Neuronal stem cell (in vitro differentiated cells): ENCODE measurements around the gene SAG.

Experiments
- DNase-seq: peaks from one replicate; pipeline ENCODE4 v3.0.0-alpha.2; 2013; ENCODE audit warnings: low spot score
- H2AFZ ChIP-seq: one replicate; pipeline ENCODE4 v1.6.1; 2013; ENCODE audit warnings: mild to moderate bottlenecking, low read length, inconsistent platforms
- H2AK5ac ChIP-seq: 2 replicates; pipeline ENCODE4 v1.6.1; 2013; ENCODE audit warnings: low read depth, mild to moderate bottlenecking, inconsistent platforms, low read length, moderate library complexity, mixed read lengths
- H2BK120ac ChIP-seq: 2 replicates; pipeline ENCODE4 v1.6.1; 2013; ENCODE audit warnings: low read depth, mild to moderate bottlenecking, inconsistent platforms, low read length, moderate library complexity, mixed read lengths
- H2BK12ac ChIP-seq: one replicate; pipeline ENCODE4 v1.6.1; 2013; ENCODE audit warnings: low read length, inconsistent platforms
- H2BK15ac ChIP-seq: 2 replicates; pipeline ENCODE4 v1.6.1; 2013; ENCODE audit warnings: mild to moderate bottlenecking, low read length, inconsistent platforms, mixed read lengths
- H2BK5ac ChIP-seq: one replicate; pipeline ENCODE4 v1.6.1; 2013; ENCODE audit warnings: inconsistent platforms, mild to moderate bottlenecking, low read length, moderate library complexity
- H3K14ac ChIP-seq: one replicate; pipeline ENCODE4 v1.6.1; 2013; ENCODE audit warnings: low read length, inconsistent platforms
- H3K18ac ChIP-seq: 2 replicates; pipeline ENCODE4 v1.6.1; 2013; ENCODE audit warnings: low read length, inconsistent platforms
- H3K23ac ChIP-seq: 2 replicates; pipeline ENCODE4 v1.6.1; 2013; ENCODE audit warnings: low read depth, mild to moderate bottlenecking, mixed read lengths, low read length, inconsistent platforms; ENCODE audit not compliant: poor library complexity
- H3K27ac ChIP-seq: replicated peaks from 3 replicates; pipeline ENCODE4 v1.5.1; 2013; ENCODE audit warnings: low read length, inconsistent platforms
- H3K27me3 ChIP-seq, 3 experiments: 2 replicates each; pipeline ENCODE4 v1.6.1; 2013; ENCODE audit warnings: low read length in 3 of 3, mild to moderate bottlenecking in 2 of 3, inconsistent platforms in 1 of 3, low read depth in 1 of 3, mixed read lengths in 1 of 3, moderate library complexity in 1 of 3; ENCODE audit not compliant: control insufficient read depth in 3 of 3, insufficient read depth in 3 of 3
- H3K36me3 ChIP-seq, 2 donors: replicated peaks in 1 of 2; 2 replicates each; pipeline ENCODE4 v1.6.1; 2013; ENCODE audit warnings: low read length in 2 of 2; ENCODE audit not compliant: control insufficient read depth in 2 of 2, insufficient read depth in 2 of 2
- H3K4ac ChIP-seq: 2 replicates; pipeline ENCODE4 v1.6.1; 2013; ENCODE audit warnings: inconsistent platforms, mild to moderate bottlenecking, low read length, moderate library complexity
- H3K4me1 ChIP-seq, 2 donors: 1 replicate in 1 of 2; 2 replicates in 1 of 2; pipeline ENCODE4 v1.6.1; 2013; ENCODE audit warnings: low read length in 2 of 2, low read depth in 1 of 2; ENCODE audit not compliant: control insufficient read depth in 2 of 2, insufficient read depth in 1 of 2
- H3K4me2 ChIP-seq: one replicate; pipeline ENCODE4 v1.6.1; 2013; ENCODE audit warnings: mild to moderate bottlenecking, low read length, inconsistent platforms; ENCODE audit not compliant: insufficient read depth, poor library complexity, severe bottlenecking
- H3K4me3 ChIP-seq, 2 donors: 2 replicates each; pipeline ENCODE4 v1.5.1; 2013; ENCODE audit warnings: low read length in 2 of 2, mild to moderate bottlenecking in 2 of 2, inconsistent platforms in 1 of 2, moderate library complexity in 1 of 2
- H3K79me1 ChIP-seq: one replicate; pipeline ENCODE4 v1.6.1; 2013; ENCODE audit warnings: low read depth, mild to moderate bottlenecking, inconsistent platforms, low read length, moderate library complexity
- H3K9ac ChIP-seq: one replicate; pipeline ENCODE4 v1.6.1; 2013; ENCODE audit warnings: mild to moderate bottlenecking, low read depth, low read length, inconsistent platforms; ENCODE audit not compliant: poor library complexity
- H3K9me3 ChIP-seq, 2 donors: replicated peaks in 1 of 2; 2 replicates each; pipeline versions ENCODE3 to v1.6.1; 2013; ENCODE audit warnings: low read length in 2 of 2, mild to moderate bottlenecking in 2 of 2, inconsistent platforms in 1 of 2, low read depth in 1 of 2, mixed read lengths in 1 of 2, moderate library complexity in 1 of 2; ENCODE audit not compliant: control insufficient read depth in 2 of 2, insufficient read depth in 1 of 2
- H4K8ac ChIP-seq: one replicate; pipeline ENCODE4 v1.6.1; 2013; ENCODE audit warnings: low read depth, mild to moderate bottlenecking, inconsistent platforms, low read length, moderate library complexity
- H4K91ac ChIP-seq: one replicate; pipeline ENCODE4 v1.6.1; 2013; ENCODE audit warnings: low read length, low read depth, mild to moderate bottlenecking, inconsistent platforms; ENCODE audit not compliant: poor library complexity
- WGBS, 2 donors: extraction: QIAGEN DNeasy Blood & Tissue Kit; methylation state at CpG; one replicate each; pipeline ENCODE4 v1.1.7; 2013; ENCODE audit warnings: missing lambda C conversion rate in 2 of 2, mixed read lengths in 1 of 2; ENCODE audit not compliant: insufficient read length in 2 of 2, insufficient replicate concordance in 1 of 2; ENCODE audit errors: extremely low coverage in 2 of 2; 5-methylcytosine and 5-hydroxymethylcytosine counted together

SAG gene

GRCh38 chr2:233336541-233336940, 28.9 kb downstream of the SAG start:
- Histone ChIP-seq H3K23ac (no peak overlapping the region), H4K91ac (no peak overlapping the region), H3K9me3 (peaks cover 0 to 11% of the 10 kb centered on the region in 2 donors), H3K27ac (no peak overlapping the region), H2BK120ac (no peak overlapping the region), H3K36me3 (no peaks in the 10 kb centered on the region), H3K79me1 (no peaks in the 10 kb centered on the region), H3K9ac (no peak overlapping the region), H2BK5ac (no peak overlapping the region), H2BK12ac (no peak overlapping the region), H3K4me3 (no peak overlapping the region), H2BK15ac (no peak overlapping the region), H3K18ac (no peak overlapping the region), H2AK5ac (no peak overlapping the region), H3K4me1 (no peaks in the 10 kb centered on the region), H4K8ac (no peak overlapping the region), H3K4ac (no peak overlapping the region), H3K14ac (no peak overlapping the region), H3K27me3 (peaks cover 0 to 89% (median 38%) of the 10 kb centered on the region in 3 experiments), H3K4me2 (no peak overlapping the region), H2AFZ (no peak overlapping the region)
- no CpG with 5 or more reads among the region's 5 CpGs for WGBS, 2 donors
- DNase-seq, result no peak

GRCh38 chr2:233338046-233338445, 30.4 kb downstream of the SAG start:
- no peak overlapping the region for H4K8ac ChIP-seq
- H4K91ac ChIP-seq, result no peak overlapping the region
- no peaks in the 10 kb centered on the region for H3K4me1 ChIP-seq
- no peak overlapping the region for H2BK15ac ChIP-seq
- no peak overlapping the region for H3K4me3 ChIP-seq
- peaks cover 0 to 89% (median 31%) of the 10 kb centered on the region in 3 experiments for H3K27me3 ChIP-seq
- H3K4me2 ChIP-seq, result no peak overlapping the region
- H2BK120ac ChIP-seq, result no peak overlapping the region
- no CpG with 5 or more reads among the region's 5 CpGs for WGBS, 2 donors
- H3K9me3 ChIP-seq, result peaks cover 0 to 12% of the 10 kb centered on the region in 2 donors
- no peak overlapping the region for H2BK5ac ChIP-seq
- H3K36me3 ChIP-seq, result no peaks in the 10 kb centered on the region
- no peak overlapping the region for H3K4ac ChIP-seq
- H3K18ac ChIP-seq, result no peak overlapping the region
- no peak overlapping the region for H2BK12ac ChIP-seq
- no peak overlapping the region for H3K9ac ChIP-seq
- H2AFZ ChIP-seq, result no peak overlapping the region
- H3K27ac ChIP-seq, result no peak overlapping the region
- H3K23ac ChIP-seq, result peak overlapping the region; percentile 40
- no peak overlapping the region for H3K14ac ChIP-seq
- H3K79me1 ChIP-seq, result no peaks in the 10 kb centered on the region
- no peak for DNase-seq
- no peak overlapping the region for H2AK5ac ChIP-seq

DNA sequence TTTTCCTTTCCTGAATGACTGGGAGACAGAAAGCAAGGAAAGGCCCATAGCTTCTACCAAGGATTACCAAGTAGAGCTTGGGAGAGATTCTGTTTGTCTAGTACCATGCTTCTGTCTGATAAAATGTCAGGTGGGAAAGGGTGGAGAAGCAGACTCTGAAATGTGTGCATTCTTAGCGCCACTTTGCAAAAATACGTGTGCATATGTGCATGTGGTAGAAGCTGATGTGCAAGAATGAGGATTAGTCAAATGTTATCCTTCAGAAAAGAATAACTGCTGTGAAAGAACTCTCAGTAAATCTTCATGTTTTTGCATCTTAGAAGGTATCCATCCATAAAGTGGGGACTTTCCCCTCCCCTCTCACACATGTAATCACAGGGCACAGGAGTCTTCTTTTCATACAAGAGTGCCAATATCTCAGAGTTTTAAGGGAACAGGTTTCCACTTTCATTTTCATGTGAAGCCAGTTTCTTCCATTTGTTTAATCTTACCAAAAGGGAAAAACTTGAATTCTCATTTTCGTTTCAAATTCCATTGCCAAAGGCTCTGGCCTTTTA, 31.3 kb downstream of the SAG start:
- Histone ChIP-seq H4K91ac (no peak overlapping the region), H2BK120ac (no peak overlapping the region), H2BK5ac (no peak overlapping the region), H2BK12ac (no peak overlapping the region), H3K27ac (no peak overlapping the region), H3K14ac (no peak overlapping the region), H3K79me1 (no peaks in the 10 kb centered on the region), H3K4me2 (no peak overlapping the region), H3K4ac (no peak overlapping the region), H2AFZ (no peak overlapping the region), H3K9me3 (peaks cover 0 to 12% of the 10 kb centered on the region in 2 donors), H3K36me3 (no peaks in the 10 kb centered on the region), H2AK5ac (no peak overlapping the region), H3K4me3 (no peak overlapping the region), H4K8ac (no peak overlapping the region), H2BK15ac (no peak overlapping the region), H3K4me1 (no peaks in the 10 kb centered on the region), H3K18ac (no peak overlapping the region), H3K23ac (no peak overlapping the region), H3K27me3 (peaks cover 0 to 88% (median 22%) of the 10 kb centered on the region in 3 experiments), H3K9ac (no peak overlapping the region)
- DNase-seq, result no peak
- WGBS, 2 donors, result no CpG with 5 or more reads among the region's 3 CpGs

DNA sequence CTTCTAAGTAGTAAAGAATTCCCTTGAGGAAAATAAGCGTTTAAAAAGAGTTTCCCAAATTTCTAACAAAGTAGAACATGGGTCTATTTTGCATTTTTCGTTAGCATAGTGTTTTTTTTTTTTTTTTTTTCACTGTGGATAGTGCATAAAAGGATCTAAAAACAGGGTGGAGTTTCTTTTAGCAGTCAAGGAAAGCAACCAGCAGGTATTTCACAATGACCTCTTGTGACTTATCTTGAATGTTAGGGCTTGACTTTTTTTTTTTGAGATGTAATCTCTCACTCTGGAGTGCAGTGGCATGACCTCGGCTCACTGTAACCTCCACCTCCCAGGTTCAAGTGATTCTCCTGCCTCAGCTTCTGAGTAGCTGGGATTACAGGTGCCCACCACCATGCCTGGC, 31.8 kb downstream of the SAG start:
- H3K27me3 ChIP-seq, result peaks cover 0 to 87% (median 17%) of the 10 kb centered on the region in 3 experiments
- H3K79me1 ChIP-seq, result no peaks in the 10 kb centered on the region

More for the DNA sequence above, 31.8 kb downstream of the SAG start:
- no peak overlapping the region for H2AFZ ChIP-seq
- no peak overlapping the region for H4K91ac ChIP-seq
- H3K23ac ChIP-seq, result no peak overlapping the region
- WGBS, 2 donors, result no CpG with 5 or more reads among the region's 3 CpGs
- H3K9ac ChIP-seq, result no peak overlapping the region
- H3K4me1 ChIP-seq, result no peaks in the 10 kb centered on the region
- no peak overlapping the region for H3K4me2 ChIP-seq
- H3K4me3 ChIP-seq, result no peak overlapping the region
- no peak overlapping the region for H4K8ac ChIP-seq
- no peak overlapping the region for H2BK12ac ChIP-seq
- no peak overlapping the region for H2BK15ac ChIP-seq
- H3K9me3 ChIP-seq, result peaks cover 0 to 12% of the 10 kb centered on the region in 2 donors
- H2BK120ac ChIP-seq, result no peak overlapping the region
- DNase-seq, result no peak
- H3K27ac ChIP-seq, result no peak overlapping the region
- no peak overlapping the region for H2BK5ac ChIP-seq
- no peaks in the 10 kb centered on the region for H3K36me3 ChIP-seq
- no peak overlapping the region for H2AK5ac ChIP-seq
- no peak overlapping the region for H3K18ac ChIP-seq
- H3K4ac ChIP-seq, result no peak overlapping the region
- H3K14ac ChIP-seq, result no peak overlapping the region
